Measurements from ENCODE around the gene ARVCF. TPM values are rescaled to one million over a fixed set of nuclear protein-coding genes. Genes with fewer than 3 reads are reported as not detected.

Gene ARVCF
- total and polyA plus RNA-seq, 9 of the 15 experiments (the other 6 are each of a cell fraction or from before 2014, with no cell fraction given) = 0.03 to 97.4 (median 15.6) TPM

- TF ChIP-seq CEBPZ (IDR thresholded peaks at IDR 0.05; ENCODE audit: borderline replicate concordance, low read depth, low read length) (no peak), CTBP1 (IDR thresholded peaks at IDR 0.05; ENCODE audit: borderline replicate concordance) (peak; percentile 55), AFF1 (IDR thresholded peaks at IDR 0.05; ENCODE audit: low read depth in 1 of 2, partially characterized antibody in 2 of 2) (peak in 1 of 2 experiments; percentile 33), TRIM24 (IDR thresholded peaks at IDR 0.05) (no peak), SPI1 (IDR thresholded peaks at IDR 0.05; ENCODE audit: borderline replicate concordance, low read depth, low read length) (peak; percentile 51; the same call in 1 of the 2 replicates), GTF2A2 (tag; IDR thresholded peaks at IDR 0.05) (no peak), ZNF668 (CRISPR knock-in tag; IDR thresholded peaks at IDR 0.05) (0 out of 2 replicates have a peak, but pooled peaks have one; percentile 55), ZBTB7A (IDR thresholded peaks at IDR 0.05; ENCODE audit: borderline replicate concordance, control insufficient read depth, low read depth, low read length) (peak; percentile 99), MAFF (IDR thresholded peaks at IDR 0.05; ENCODE audit: low read length) (0 out of 2 replicates have a peak, but pooled peaks have one; percentile 25), NFIC (IDR thresholded peaks at IDR 0.05) (peak; percentile 97), KDM1A (IDR thresholded peaks at IDR 0.05) (no peak), SMC3 (conservative IDR thresholded peaks at IDR 0.05; ENCODE audit: insufficient read depth, low read depth, low read length) (peak; percentile 76), E2F8 (IDR thresholded peaks at IDR 0.05; ENCODE audit: low read depth, partially characterized antibody) (peak; percentile 30), ZNF583 (CRISPR knock-in tag; IDR thresholded peaks at IDR 0.05) (0 out of 2 replicates have a peak, but pooled peaks have one; percentile 32), ATF1 (CRISPR knock-in tag; IDR thresholded peaks at IDR 0.05) (no peak), ATF1 (tag; IDR thresholded peaks at IDR 0.05) (peak; percentile 69), HNRNPH1 (optimal IDR thresholded peaks at IDR 0.05; ENCODE audit: low read depth, low read length) (no peak), NBN (IDR thresholded peaks at IDR 0.05; ENCODE audit: low read depth) (0 out of 2 replicates have a peak, but pooled peaks have one; percentile 30)
These were observed 50.6 kb downstream of the ARVCF start (continued) for GRCh38 chr22:19965771-19966709.

Data from K562 (cell line).